OCI-LY7 (cell line): Measurements from ENCODE around the gene NPR1. TPM values are rescaled to one million over a fixed set of nuclear protein-coding genes. Genes with fewer than 3 reads are reported as not detected.
"Not testable (repeated sequence)": the region's sequence is repeated elsewhere in the genome, so short reads cannot be mapped to it uniquely, and the experiment has no call there.

Source experiments
- BruUV-seq: library from RNA; stranded (reverse); fragments of 400-500 nt; replicated peaks from 2 replicates; lab custom pipeline; 2021; lab: Mats Ljungman, UMichigan
- CTCF ChIA-PET: fragments of 300-600 bp; sonication (Branson Sonifier 250); formaldehyde crosslinking; loops from one replicate; lab custom pipeline; 2022; ENCODE audit warnings: antibody characterized with exemption; ENCODE audit not compliant: unreplicated experiment; lab: Charles Lee
- POLR2A ChIA-PET: fragments of 300-600 bp; sonication (Branson Sonifier 250); formaldehyde crosslinking; loops from one replicate; lab custom pipeline; 2022; ENCODE audit warnings: antibody characterized with exemption; lab: Charles Lee
- DNase-seq: peaks from one replicate; pipeline ENCODE4 v3.0.0-alpha.2; 2015; ENCODE audit warnings: low spot score
- H2AFZ ChIP-seq: fragments of 200-600 bp; sonication (generic), shearing (Covaris generic); 2 replicates; pipeline ENCODE4 v1.6.1; 2014; ENCODE audit warnings: mild to moderate bottlenecking, antibody characterized with exemption, low read length, moderate library complexity
- H3K27ac ChIP-seq: fragments of 200-600 bp; sonication (generic); 2 replicates; pipeline ENCODE4 v1.5.1; 2014; ENCODE audit warnings: mixed run types, low read depth, mild to moderate bottlenecking, moderate library complexity, low read length, inconsistent platforms; ENCODE audit not compliant: poor library complexity, severe bottlenecking
- H3K36me3 ChIP-seq: fragments of 200-600 bp; sonication (generic); 2 replicates; pipeline ENCODE4 v1.6.1; 2014; ENCODE audit warnings: mild to moderate bottlenecking, antibody characterized with exemption, low read length, moderate library complexity, mixed read lengths; ENCODE audit not compliant: insufficient read depth
- H3K4me1 ChIP-seq: fragments of 200-600 bp; sonication (generic); 2 replicates; pipeline ENCODE4 v1.5.1; 2014; ENCODE audit warnings: mild to moderate bottlenecking, low read length; ENCODE audit not compliant: insufficient read depth, poor library complexity, severe bottlenecking
- H3K4me2 ChIP-seq: fragments of 200-600 bp; sonication (generic); 2 replicates; pipeline ENCODE4 v1.6.1; 2014; ENCODE audit warnings: mild to moderate bottlenecking, low read length
- H3K4me3 ChIP-seq: fragments of 200-600 bp; sonication (generic); 2 replicates; pipeline ENCODE4 v1.5.1; 2014; ENCODE audit warnings: mild to moderate bottlenecking, low read depth, low read length; ENCODE audit not compliant: poor library complexity, severe bottlenecking
- H3K79me2 ChIP-seq: fragments of 200-600 bp; sonication (generic); 2 replicates; pipeline ENCODE4 v1.6.1; 2016; ENCODE audit warnings: low read depth, mild to moderate bottlenecking, low read length, moderate library complexity, mixed read lengths; ENCODE audit not compliant: insufficient read depth
- H3K9me2 ChIP-seq: fragments of 200-600 bp; sonication (generic); 2 replicates; pipeline ENCODE4 v1.6.1; 2016; ENCODE audit warnings: mild to moderate bottlenecking, low read length, mixed read lengths; ENCODE audit not compliant: insufficient read depth
- H3K9me3 ChIP-seq: fragments of 200-600 bp; sonication (generic); 2 replicates; pipeline ENCODE4 v1.6.1; 2014; ENCODE audit warnings: mild to moderate bottlenecking, mixed run types, low read length, mixed read lengths
- H4K20me1 ChIP-seq: fragments of 200-600 bp; sonication (generic); 2 replicates; pipeline ENCODE4 v1.6.1; 2014; ENCODE audit warnings: mild to moderate bottlenecking, antibody characterized with exemption, low read length, moderate library complexity, mixed read lengths; ENCODE audit not compliant: insufficient read depth
- CTCF ChIP-seq: fragments of 200-600 bp; sonication (generic); conservative IDR thresholded peaks from 2 replicates; pipeline ENCODE4 v1.5.1; 2014; ENCODE audit warnings: mild to moderate bottlenecking, antibody characterized with exemption, low read length, moderate library complexity, mixed read lengths
- EZH2phosphoT487 ChIP-seq: fragments of 200-600 bp; sonication (generic); IDR thresholded peaks from 2 replicates; pipeline ENCODE4 v1.6.1; 2018; ENCODE audit warnings: low read depth, borderline replicate concordance, mild to moderate bottlenecking, mixed run types, antibody characterized with exemption, low read length, moderate library complexity, mixed read lengths
- intact Hi-C: fragments of 100-400 bp; cut with micrococcal nuclease; formaldehyde crosslinking; loops from one replicate; pipeline ENCODE4 v1.10.0; 2022; ENCODE audit not compliant: unreplicated experiment
- total RNA-seq, 2 experiments: library from RNA; depleted of rRNA in 1 of 2; stranded (reverse); fragments of >200 nt in 1 of 2; shearing (Covaris generic) in 1 of 2; gene quantifications; 2 replicates each; pipeline ENCODE4 v1.2.3, GENCODE V29; 2014 to 2022

NPR1 gene
- total RNA-seq, 2 experiments from 2014 or later: not detected

- POLR2A ChIA-PET: no interaction called here
- BruUV-seq: no TSS peak
- DNase-seq: no peak
- H4K20me1 ChIP-seq: no peaks in the 10 kb centered on the region
- no peaks in the 10 kb centered on the region for H3K9me2 ChIP-seq
- H3K4me2 ChIP-seq: no peak overlapping the region
- TF ChIP-seq CTCF (no peak), EZH2phosphoT487 (no peak)
- H3K36me3 ChIP-seq: no peaks in the 10 kb centered on the region
- no peaks in the 10 kb centered on the region for H3K4me1 ChIP-seq
- CTCF ChIA-PET: no interaction called here
- H3K79me2 ChIP-seq: no peaks in the 10 kb centered on the region
- intact Hi-C loops: no loop called here
- no peak overlapping the region for H3K27ac ChIP-seq
- H2AFZ ChIP-seq: no peak overlapping the region
- H3K9me3 ChIP-seq: no peaks in the 10 kb centered on the region
- H3K4me3 ChIP-seq: no peak overlapping the region
Observed at GRCh38 chr1:153711026-153711425, 32.5 kb downstream of the NPR1 start.

- CTCF ChIA-PET: not testable (repeated sequence)
Observed at GRCh38 chr1:153716211-153716610, 37.7 kb downstream of the NPR1 start.

GRCh38 chr1:153717330-153717729, 38.8 kb downstream of the NPR1 start:
- ChIA-PET POLR2A (no interaction called here), CTCF (no interaction called here)
- intact Hi-C loops: no loop called here
- Histone ChIP-seq H3K4me3 (no peak overlapping the region), H3K9me2 (no peaks in the 10 kb centered on the region), H3K4me2 (no peak overlapping the region), H3K4me1 (no peaks in the 10 kb centered on the region), H3K79me2 (no peaks in the 10 kb centered on the region), H4K20me1 (no peaks in the 10 kb centered on the region), H3K36me3 (no peaks in the 10 kb centered on the region), H2AFZ (no peak overlapping the region), H3K9me3 (no peaks in the 10 kb centered on the region), H3K27ac (no peak overlapping the region)
- TF ChIP-seq CTCF: no peak
- no peak for DNase-seq
- no TSS peak for BruUV-seq

More at GRCh38 chr1:153716211-153716610, 37.7 kb downstream of the NPR1 start:
- H3K4me2 ChIP-seq, H4K20me1 ChIP-seq, H3K9me3 ChIP-seq, BruUV-seq, intact Hi-C loops, H3K27ac ChIP-seq, H3K4me1 ChIP-seq, H3K4me3 ChIP-seq, H3K36me3 ChIP-seq, H3K79me2 ChIP-seq, H3K9me2 ChIP-seq, H2AFZ ChIP-seq, DNase-seq: not testable (repeated sequence)
- POLR2A ChIA-PET: interaction anchor here (0.7 kb wide), 2 partner anchors 176 to 328 kb away, joined by 3 to 4 read pairs; no protein-coding TSS in a partner anchor
